Measurements from ENCODE around the gene TRAF2.

DNA sequence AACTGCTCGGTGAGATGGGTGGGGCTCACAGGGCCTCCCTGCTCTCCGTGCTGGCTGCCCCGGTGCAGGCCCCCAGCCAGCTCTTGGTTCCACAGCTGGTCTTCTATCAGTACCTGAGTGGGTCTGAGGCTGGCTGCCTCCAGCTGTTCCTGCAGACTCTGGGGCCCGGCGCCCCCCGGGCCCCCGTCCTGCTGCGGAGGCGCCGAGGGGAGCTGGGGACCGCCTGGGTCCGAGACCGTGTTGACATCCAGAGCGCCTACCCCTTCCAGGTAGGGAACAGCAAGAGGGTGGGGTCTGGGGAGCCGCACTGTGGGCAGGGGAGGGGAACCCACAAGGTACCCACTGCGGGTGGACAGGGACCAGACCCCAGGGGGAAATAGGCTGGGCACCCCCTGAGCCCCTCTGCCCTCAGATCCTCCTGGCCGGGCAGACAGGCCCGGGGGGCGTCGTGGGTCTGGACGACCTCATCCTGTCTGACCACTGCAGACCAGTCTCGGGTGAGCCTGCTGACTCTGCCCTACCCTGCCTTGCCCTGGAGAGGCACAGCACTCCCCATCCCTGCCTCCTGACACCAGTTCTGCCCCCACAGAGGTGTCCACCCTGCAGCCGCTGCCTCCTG lies 31.4 kb upstream of the TRAF2 start:
- TF ChIP-seq EHMT2 (IDR thresholded peaks at IDR 0.05; ENCODE audit: low read depth) = no peak
- TF ChIP-seq, protein P1, sequence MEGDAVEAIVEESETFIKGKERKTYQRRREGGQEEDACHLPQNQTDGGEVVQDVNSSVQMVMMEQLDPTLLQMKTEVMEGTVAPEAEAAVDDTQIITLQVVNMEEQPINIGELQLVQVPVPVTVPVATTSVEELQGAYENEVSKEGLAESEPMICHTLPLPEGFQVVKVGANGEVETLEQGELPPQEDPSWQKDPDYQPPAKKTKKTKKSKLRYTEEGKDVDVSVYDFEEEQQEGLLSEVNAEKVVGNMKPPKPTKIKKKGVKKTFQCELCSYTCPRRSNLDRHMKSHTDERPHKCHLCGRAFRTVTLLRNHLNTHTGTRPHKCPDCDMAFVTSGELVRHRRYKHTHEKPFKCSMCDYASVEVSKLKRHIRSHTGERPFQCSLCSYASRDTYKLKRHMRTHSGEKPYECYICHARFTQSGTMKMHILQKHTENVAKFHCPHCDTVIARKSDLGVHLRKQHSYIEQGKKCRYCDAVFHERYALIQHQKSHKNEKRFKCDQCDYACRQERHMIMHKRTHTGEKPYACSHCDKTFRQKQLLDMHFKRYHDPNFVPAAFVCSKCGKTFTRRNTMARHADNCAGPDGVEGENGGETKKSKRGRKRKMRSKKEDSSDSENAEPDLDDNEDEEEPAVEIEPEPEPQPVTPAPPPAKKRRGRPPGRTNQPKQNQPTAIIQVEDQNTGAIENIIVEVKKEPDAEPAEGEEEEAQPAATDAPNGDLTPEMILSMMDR (IDR thresholded peaks at IDR 0.05) = no peak
